ENCODE measurements around the gene ACTA2.
A peak's percentile ranks its signal among the peaks of the same experiment; 100 is the strongest.

ACTA2 gene

GRCh38 chr10:88901984-88902789, 50.4 kb downstream of the ACTA2 start:
- H3K27me3 ChIP-seq (ENCODE audit: insufficient read depth, low read length, poor library complexity): no peaks in the 10 kb centered on the region
- H2BK15ac ChIP-seq (replicated peaks; ENCODE audit: low read depth): no peak overlapping the region
- H3K56ac ChIP-seq (ENCODE audit: low read length): no peak overlapping the region
- no peak overlapping the region for H4K8ac ChIP-seq (ENCODE audit: low read depth, low read length)
- H3K36me3 ChIP-seq (ENCODE audit: control insufficient read depth, insufficient read depth, low read length): no peaks in the 10 kb centered on the region
- no peak overlapping the region for H3K4me3 ChIP-seq (ENCODE audit: low read length)
- H2BK5ac ChIP-seq (ENCODE audit: low read length): no peak overlapping the region
- H3K79me1 ChIP-seq (ENCODE audit: low read length): no peaks in the 10 kb centered on the region
- H2BK120ac ChIP-seq (ENCODE audit: low read depth, low read length): no peak overlapping the region
- H3K27ac ChIP-seq (ENCODE audit: low read depth, low read length): no peak overlapping the region
- H3K79me2 ChIP-seq (ENCODE audit: control insufficient read depth, insufficient read depth, low read length): no peaks in the 10 kb centered on the region
- no peak overlapping the region for H3K23ac ChIP-seq (ENCODE audit: low read length)
- H3K18ac ChIP-seq (ENCODE audit: low read length): no peak overlapping the region
- DNase-seq: no peak
- H2AK5ac ChIP-seq (ENCODE audit: low read length): no peak overlapping the region
- no peaks in the 10 kb centered on the region for H3K4me1 ChIP-seq (ENCODE audit: control insufficient read depth, low read depth, low read length)
- no peak overlapping the region for H3K4ac ChIP-seq (ENCODE audit: low read depth, low read length)
- no peak overlapping the region for H3K4me2 ChIP-seq (ENCODE audit: low read length)
- no CpG with 5 or more reads among the region's 11 CpGs for WGBS (ENCODE audit: extremely low coverage, insufficient coverage, low lambda C conversion rate)
- H4K5ac ChIP-seq (ENCODE audit: low read length): no peak overlapping the region
- no peak overlapping the region for H3K9ac ChIP-seq (ENCODE audit: low read length)

- H3K79me1 ChIP-seq (ENCODE audit: low read length): no peaks in the 10 kb centered on the region
- H2BK120ac ChIP-seq (ENCODE audit: low read depth, low read length): no peak overlapping the region
- no peak for DNase-seq
- no peak overlapping the region for H4K8ac ChIP-seq (ENCODE audit: low read depth, low read length)
- no peaks in the 10 kb centered on the region for H3K79me2 ChIP-seq (ENCODE audit: control insufficient read depth, insufficient read depth, low read length)
- no peak overlapping the region for H2AK5ac ChIP-seq (ENCODE audit: low read length)
- H2BK5ac ChIP-seq (ENCODE audit: low read length): no peak overlapping the region
- no peak overlapping the region for H3K23ac ChIP-seq (ENCODE audit: low read length)
- no peak overlapping the region for H4K5ac ChIP-seq (ENCODE audit: low read length)
- no peaks in the 10 kb centered on the region for H3K27me3 ChIP-seq (ENCODE audit: insufficient read depth, low read length, poor library complexity)
- H3K9ac ChIP-seq (ENCODE audit: low read length): no peak overlapping the region
- no peak overlapping the region for H3K18ac ChIP-seq (ENCODE audit: low read length)
- no peak overlapping the region for H3K4me3 ChIP-seq (ENCODE audit: low read length)
- H3K27ac ChIP-seq (ENCODE audit: low read depth, low read length): no peak overlapping the region
- H3K4me2 ChIP-seq (ENCODE audit: low read length): no peak overlapping the region
- H3K4ac ChIP-seq (ENCODE audit: low read depth, low read length): no peak overlapping the region
- no CpG with 5 or more reads among the region's 1 CpG for WGBS (ENCODE audit: extremely low coverage, insufficient coverage, low lambda C conversion rate)
- no peak overlapping the region for H2BK15ac ChIP-seq (replicated peaks; ENCODE audit: low read depth)
- H3K56ac ChIP-seq (ENCODE audit: low read length): no peak overlapping the region
- peaks cover 2% of the 10 kb centered on the region for H3K4me1 ChIP-seq (ENCODE audit: control insufficient read depth, low read depth, low read length)
- H3K36me3 ChIP-seq (ENCODE audit: control insufficient read depth, insufficient read depth, low read length): no peaks in the 10 kb centered on the region
Observed at GRCh38 chr10:88901206-88901983, 51.2 kb downstream of the ACTA2 start.

DNA sequence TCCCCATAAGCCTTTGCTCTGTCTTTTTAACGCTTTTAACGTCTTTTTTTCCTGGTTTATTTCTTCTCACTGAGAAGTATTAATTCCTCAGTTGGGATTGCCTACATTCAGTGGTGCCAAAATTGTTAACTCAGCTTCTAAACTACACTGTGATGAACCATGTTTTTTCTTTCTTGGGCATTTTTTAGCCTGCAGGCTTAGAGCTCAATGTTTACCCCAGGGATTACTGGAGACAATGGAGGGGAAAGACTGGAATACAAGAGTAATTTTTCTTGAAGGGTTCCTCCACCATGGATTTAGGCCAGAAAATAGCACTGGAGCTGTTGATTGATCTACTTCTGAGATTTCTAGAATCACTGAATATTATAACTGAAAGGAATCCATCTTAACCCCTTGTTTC, 52.7 kb downstream of the ACTA2 start:
- WGBS (ENCODE audit: extremely low coverage, insufficient coverage, low lambda C conversion rate): no CpG with 5 or more reads among the region's 2 CpGs
- Histone ChIP-seq H2BK5ac (ENCODE audit: low read length) (no peak overlapping the region), H3K4me1 (ENCODE audit: control insufficient read depth, low read depth, low read length) (peaks cover 2% of the 10 kb centered on the region), H2BK15ac (replicated peaks; ENCODE audit: low read depth) (no peak overlapping the region), H2AK5ac (ENCODE audit: low read length) (no peak overlapping the region), H2BK120ac (ENCODE audit: low read depth, low read length) (no peak overlapping the region), H3K79me1 (ENCODE audit: low read length) (no peaks in the 10 kb centered on the region), H4K5ac (ENCODE audit: low read length) (no peak overlapping the region), H3K9ac (ENCODE audit: low read length) (no peak overlapping the region), H3K4ac (ENCODE audit: low read depth, low read length) (no peak overlapping the region), H3K4me2 (ENCODE audit: low read length) (no peak overlapping the region), H3K56ac (ENCODE audit: low read length) (no peak overlapping the region), H3K18ac (ENCODE audit: low read length) (no peak overlapping the region), H3K23ac (ENCODE audit: low read length) (no peak overlapping the region), H3K36me3 (ENCODE audit: control insufficient read depth, insufficient read depth, low read length) (no peaks in the 10 kb centered on the region), H3K27me3 (ENCODE audit: insufficient read depth, low read length, poor library complexity) (no peaks in the 10 kb centered on the region), H4K8ac (ENCODE audit: low read depth, low read length) (no peak overlapping the region), H3K4me3 (ENCODE audit: low read length) (no peak overlapping the region), H3K27ac (ENCODE audit: low read depth, low read length) (no peak overlapping the region), H3K79me2 (ENCODE audit: control insufficient read depth, insufficient read depth, low read length) (no peaks in the 10 kb centered on the region)
- no peak for DNase-seq

GRCh38 chr10:88898727-88899126, 53.8 kb downstream of the ACTA2 start:
- Histone ChIP-seq H2AK5ac (ENCODE audit: low read length) (no peak overlapping the region), H3K18ac (ENCODE audit: low read length) (no peak overlapping the region), H3K4me1 (ENCODE audit: control insufficient read depth, low read depth, low read length) (peaks cover 2% of the 10 kb centered on the region), H3K4me3 (ENCODE audit: low read length) (no peak overlapping the region), H3K27ac (ENCODE audit: low read depth, low read length) (no peak overlapping the region), H2BK120ac (ENCODE audit: low read depth, low read length) (no peak overlapping the region), H3K27me3 (ENCODE audit: insufficient read depth, low read length, poor library complexity) (no peaks in the 10 kb centered on the region), H2BK15ac (replicated peaks; ENCODE audit: low read depth) (no peak overlapping the region), H3K79me2 (ENCODE audit: control insufficient read depth, insufficient read depth, low read length) (no peaks in the 10 kb centered on the region), H3K9ac (ENCODE audit: low read length) (no peak overlapping the region), H3K36me3 (ENCODE audit: control insufficient read depth, insufficient read depth, low read length) (no peaks in the 10 kb centered on the region), H3K56ac (ENCODE audit: low read length) (no peak overlapping the region), H3K23ac (ENCODE audit: low read length) (no peak overlapping the region), H3K4me2 (ENCODE audit: low read length) (no peak overlapping the region), H2BK5ac (ENCODE audit: low read length) (no peak overlapping the region), H4K5ac (ENCODE audit: low read length) (no peak overlapping the region), H3K79me1 (ENCODE audit: low read length) (no peaks in the 10 kb centered on the region), H3K4ac (ENCODE audit: low read depth, low read length) (no peak overlapping the region), H4K8ac (ENCODE audit: low read depth, low read length) (no peak overlapping the region)
- WGBS (ENCODE audit: extremely low coverage, insufficient coverage, low lambda C conversion rate): no CpG with 5 or more reads among the region's 3 CpGs
- no peak for DNase-seq

DNA sequence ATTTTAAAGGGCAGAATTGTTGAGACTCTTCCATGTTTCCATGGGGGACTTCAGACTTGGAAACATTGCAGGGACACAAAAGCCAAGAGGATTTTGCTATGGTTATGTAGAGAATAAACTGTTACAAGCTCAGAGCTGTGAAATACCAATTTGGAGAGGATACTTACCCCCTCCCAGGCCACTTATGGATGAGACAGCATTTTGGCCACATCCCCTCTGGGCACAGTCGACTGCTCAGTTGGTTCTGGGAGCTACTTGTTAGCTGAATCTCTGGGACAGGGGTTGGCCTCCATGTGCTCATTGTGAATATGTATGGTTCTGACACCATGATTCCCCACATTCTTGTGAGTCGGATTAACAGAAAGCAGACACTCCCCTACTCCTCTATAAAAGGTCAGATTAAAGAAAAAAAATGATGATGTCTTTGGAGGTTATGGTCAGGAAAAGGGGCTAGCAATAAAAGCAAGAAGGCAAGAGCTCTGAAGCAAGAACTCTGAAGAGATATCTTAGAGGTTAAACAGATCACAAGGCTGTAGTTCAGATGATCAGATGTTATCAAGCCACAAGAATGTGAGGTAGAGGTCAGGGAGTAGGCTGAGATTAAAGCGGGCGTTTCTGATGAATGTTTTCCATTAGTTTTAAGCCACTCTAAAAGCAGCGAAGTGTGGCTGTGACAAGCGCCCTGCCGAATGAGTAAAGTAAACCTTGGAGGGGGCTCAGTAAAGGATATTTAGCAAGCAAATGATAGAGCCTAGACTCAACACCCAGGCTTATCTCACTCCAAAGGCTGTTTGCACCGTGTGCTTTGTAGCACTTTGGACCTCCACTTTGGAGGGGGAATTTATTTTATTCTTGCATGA, 55.3 kb downstream of the ACTA2 start:
- Histone ChIP-seq H3K4me1 (ENCODE audit: control insufficient read depth, low read depth, low read length) (peaks cover 2% of the 10 kb centered on the region), H3K36me3 (ENCODE audit: control insufficient read depth, insufficient read depth, low read length) (no peaks in the 10 kb centered on the region), H3K56ac (ENCODE audit: low read length) (no peak overlapping the region), H3K79me2 (ENCODE audit: control insufficient read depth, insufficient read depth, low read length) (no peaks in the 10 kb centered on the region), H4K5ac (ENCODE audit: low read length) (no peak overlapping the region), H3K9ac (ENCODE audit: low read length) (no peak overlapping the region), H3K27me3 (ENCODE audit: insufficient read depth, low read length, poor library complexity) (no peaks in the 10 kb centered on the region), H4K8ac (ENCODE audit: low read depth, low read length) (no peak overlapping the region), H3K4ac (ENCODE audit: low read depth, low read length) (peak overlapping the region; percentile 36), H3K4me2 (ENCODE audit: low read length) (no peak overlapping the region), H3K23ac (ENCODE audit: low read length) (no peak overlapping the region), H3K4me3 (ENCODE audit: low read length) (no peak overlapping the region), H2BK5ac (ENCODE audit: low read length) (no peak overlapping the region), H3K18ac (ENCODE audit: low read length) (peak overlapping the region; percentile 64), H3K27ac (ENCODE audit: low read depth, low read length) (no peak overlapping the region), H2BK15ac (replicated peaks; ENCODE audit: low read depth) (peak overlapping the region; percentile 57), H2BK120ac (ENCODE audit: low read depth, low read length) (no peak overlapping the region), H2AK5ac (ENCODE audit: low read length) (no peak overlapping the region), H3K79me1 (ENCODE audit: low read length) (no peaks in the 10 kb centered on the region)
- DNase-seq: peak; percentile 81
- no CpG with 5 or more reads among the region's 8 CpGs for WGBS (ENCODE audit: extremely low coverage, insufficient coverage, low lambda C conversion rate)

Data from mesendoderm (in vitro differentiated cells).